HepG2 (cell line): ENCODE measurements around the gene UNC79. TPM values are rescaled to one million over a fixed set of nuclear protein-coding genes. Genes with fewer than 3 reads are reported as not detected.

ENCODE experiments used
- ARID4A ChIP-seq: sonication (generic); formaldehyde crosslinking; IDR thresholded peaks from 2 replicates; pipeline ENCODE4 v1.5.0; 2020; ENCODE audit warnings: mild to moderate bottlenecking, missing genetic modification reagents, borderline replicate concordance
- DZIP1 ChIP-seq: sonication (generic); formaldehyde crosslinking; IDR thresholded peaks from 2 replicates; pipeline ENCODE4 v1.5.0; 2020; ENCODE audit warnings: mild to moderate bottlenecking, missing genetic modification reagents
- FOXO1 ChIP-seq: sonication (generic); formaldehyde crosslinking; IDR thresholded peaks from 2 replicates; pipeline ENCODE4 v1.4.0; 2020; ENCODE audit warnings: missing genetic modification reagents
- KDM6A ChIP-seq: IDR thresholded peaks from 2 replicates; pipeline ENCODE4 v1.6.1; 2016; ENCODE audit warnings: low read depth
- POGK ChIP-seq: sonication (generic); formaldehyde crosslinking; conservative IDR thresholded peaks from 2 replicates; pipeline ENCODE4 v1.8.0; 2022; ENCODE audit warnings: mild to moderate bottlenecking, moderate library complexity, missing genetic modification reagents
- PRDM15 ChIP-seq: sonication (generic); formaldehyde crosslinking; IDR thresholded peaks from 2 replicates; pipeline ENCODE4 v1.4.0; 2020; ENCODE audit warnings: missing genetic modification reagents
- ZHX2 ChIP-seq, 2 experiments: sonication (generic) in 1 of 2; formaldehyde crosslinking in 1 of 2; IDR thresholded peaks; 2 replicates each; pipeline versions ENCODE4 v1.6.1 to v1.9.0; 2014 to 2022; ENCODE audit warnings: antibody characterized with exemption in 1 of 2, borderline replicate concordance in 1 of 2, inconsistent platforms in 1 of 2, low read depth in 1 of 2, missing genetic modification reagents in 1 of 2
- ZNF292 ChIP-seq: sonication (generic); formaldehyde crosslinking; IDR thresholded peaks from 2 replicates; pipeline ENCODE4 v1.8.1; 2022; ENCODE audit warnings: mild to moderate bottlenecking, low read depth, missing genetic modification reagents, borderline replicate concordance
- ZNF577 ChIP-seq: sonication (generic); formaldehyde crosslinking; IDR thresholded peaks from 2 replicates; pipeline ENCODE4 v1.4.0; 2020; ENCODE audit warnings: mild to moderate bottlenecking, low read depth, missing genetic modification reagents, borderline replicate concordance
- polyA plus RNA-seq, 8 experiments: library from polyadenylated mRNA; depleted of rRNA in 3 of 8; stranded (reverse) in 7 of 8; unstranded in 1 of 8; fragments of >200 nt; fragmentation: Illumina TruSeq in 4 of 8; extraction: Trizol in 4 of 8; gene quantifications; 2 replicates each; pipeline versions ENCODE4 v1.2.1 to v1.2.3, GENCODE V29; 2011 to 2016; ENCODE audit warnings: low read depth in 4 of 8, missing spikeins in 1 of 8, mixed read lengths in 1 of 8; ENCODE audit not compliant: insufficient read depth in 1 of 8
- total RNA-seq, 5 experiments: library from RNA; depleted of rRNA; stranded (reverse); fragments of >200 nt; fragmentation: Illumina TruSeq; extraction: Trizol; gene quantifications; 2 replicates each; pipeline ENCODE4 v1.2.3, GENCODE V29; 2016; ENCODE audit warnings: low read depth in 1 of 5

The UNC79 gene
- total and polyA plus RNA-seq, 2 of the 13 experiments (the other 11 are each of a cell fraction or from before 2014, with no cell fraction given) = under 0.01 TPM; not detected in 1

GRCh38 chr14:93606091-93606490, 175.4 kb downstream of the UNC79 start (continued):
- no peak for TF ChIP-seq DZIP1 (CRISPR knock-in tag)
- TF ChIP-seq ZHX2 (IDR thresholded peaks at IDR 0.05; ENCODE audit: low read depth) = no peak
- TF ChIP-seq ZHX2 (CRISPR knock-in tag; IDR thresholded peaks at IDR 0.05; ENCODE audit: borderline replicate concordance) = no peak
- TF ChIP-seq ARID4A (CRISPR knock-in tag) = no peak
- TF ChIP-seq PRDM15 (CRISPR knock-in tag) = no peak
- no peak for TF ChIP-seq ZNF292 (CRISPR knock-in tag)
- TF ChIP-seq FOXO1 = no peak
- TF ChIP-seq KDM6A (CRISPR knock-in tag) = no peak
- TF ChIP-seq POGK = no peak
- no peak for TF ChIP-seq ZNF577
